ENCODE data around the gene ABHD12. TPM values are rescaled to one million over a fixed set of nuclear protein-coding genes. Genes with fewer than 3 reads are reported as not detected.

ABHD12 gene
- total and polyA plus RNA-seq, 3 experiments from 2014 or later = 27.3 to 35.0 (median 27.6) TPM

DNA sequence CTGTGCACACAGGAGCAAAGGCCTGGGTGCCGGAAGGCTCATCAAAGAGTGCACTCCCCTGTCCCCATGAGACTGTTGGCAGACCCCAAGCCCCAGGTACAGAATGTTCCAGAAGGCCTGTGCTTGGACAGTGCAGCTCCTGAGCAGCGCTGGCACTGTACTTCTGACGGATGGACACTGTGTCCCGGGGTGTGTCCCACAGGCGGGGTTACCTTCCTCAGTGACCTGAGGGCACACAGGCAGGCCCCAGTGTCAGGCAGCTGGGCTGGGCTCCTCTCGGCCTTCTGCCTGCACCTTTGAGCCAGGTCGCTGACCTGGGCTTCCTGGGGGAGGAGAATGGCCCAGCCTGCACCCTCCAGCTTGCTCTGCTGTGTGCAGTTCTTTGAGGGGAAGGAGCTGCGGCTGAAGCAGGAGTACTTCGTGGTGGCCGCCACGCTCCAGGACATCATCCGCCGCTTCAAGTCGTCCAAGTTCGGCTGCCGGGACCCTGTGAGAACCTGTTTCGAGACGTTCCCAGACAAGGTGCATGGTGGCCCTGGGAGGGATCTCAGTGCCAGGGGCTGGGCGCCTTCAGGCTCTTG lies 112.6 kb downstream of the ABHD12 start:
- Histone ChIP-seq H3K4me1 (ENCODE audit: insufficient read depth, low read length) (no peaks in the 10 kb centered on the region), H3K36me3 (ENCODE audit: insufficient read depth, low read length) (peaks cover 4% of the 10 kb centered on the region), H3K27ac (ENCODE audit: low read depth, low read length) (no peak overlapping the region), H3K27me3 (ENCODE audit: insufficient read depth, low read length, poor library complexity, severe bottlenecking) (no peaks in the 10 kb centered on the region), H3K9me3 (ENCODE audit: low read length) (no peaks in the 10 kb centered on the region), H3K4me3 (ENCODE audit: low read length) (no peak overlapping the region)
- no peaks in the 10 kb centered on the region for H3K9me3 Mint-ChIP-seq
- no peaks in the 10 kb centered on the region for H3K4me1 Mint-ChIP-seq
- H3K36me3 Mint-ChIP-seq = peaks cover 4 to 90% (median 15%) of the 10 kb centered on the region in 3 donors
- ChIA-PET POLR2A (no interaction called here), CTCF (no interaction called here)
- no peaks in the 10 kb centered on the region for H3K27me3 Mint-ChIP-seq
- no peak overlapping the region for H3K4me3 Mint-ChIP-seq
- peak overlapping the region in 1 of 8 donors; percentile 61 for H3K27ac Mint-ChIP-seq
- DNase-seq = peak in 1 of 5 donors; percentile 43

DNA sequence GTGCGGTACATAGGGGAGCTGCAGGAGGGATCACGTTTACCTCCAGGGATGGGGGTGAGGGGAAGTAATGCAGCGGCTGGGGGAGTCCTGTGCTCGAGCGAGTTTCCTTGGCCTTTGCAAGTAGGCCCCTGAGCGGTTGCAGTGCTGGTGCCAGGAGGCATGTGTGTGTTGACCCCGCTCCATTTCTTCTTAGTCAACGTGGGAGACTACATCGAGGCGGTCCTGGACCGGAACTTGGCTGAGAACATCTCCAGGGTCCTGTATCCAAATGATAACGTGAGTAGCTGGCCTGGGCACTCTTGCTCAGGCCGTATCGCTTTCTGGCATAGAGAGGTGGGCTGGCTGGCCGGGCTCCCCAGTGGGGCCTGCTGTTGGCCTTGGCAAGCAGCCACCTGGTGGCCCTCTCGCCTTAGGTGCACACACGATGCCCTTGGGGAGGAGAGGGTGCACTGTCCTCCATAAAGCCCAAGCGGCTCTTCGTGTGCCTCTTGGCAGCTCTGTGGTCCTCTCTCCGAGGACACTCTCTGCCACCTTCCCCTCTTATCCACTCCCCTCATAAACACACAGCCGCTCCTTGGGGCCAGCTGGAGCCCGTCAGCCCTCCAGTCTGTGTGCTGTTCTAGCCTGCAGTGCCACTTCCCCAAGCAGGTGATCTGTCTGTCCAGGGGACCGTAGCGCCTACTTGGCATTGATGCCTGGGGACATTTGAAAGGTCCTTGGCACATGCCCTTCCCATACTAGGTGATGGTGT lies 113.4 kb downstream of the ABHD12 start:
- Histone ChIP-seq H3K4me1 (ENCODE audit: insufficient read depth, low read length) (no peaks in the 10 kb centered on the region), H3K36me3 (ENCODE audit: insufficient read depth, low read length) (peaks cover 4% of the 10 kb centered on the region), H3K9me3 (ENCODE audit: low read length) (no peaks in the 10 kb centered on the region), H3K27me3 (ENCODE audit: insufficient read depth, low read length, poor library complexity, severe bottlenecking) (no peaks in the 10 kb centered on the region), H3K27ac (ENCODE audit: low read depth, low read length) (no peak overlapping the region), H3K4me3 (ENCODE audit: low read length) (no peak overlapping the region)
- no peaks in the 10 kb centered on the region for H3K4me1 Mint-ChIP-seq
- H3K27me3 Mint-ChIP-seq = no peaks in the 10 kb centered on the region
- peak in 1 of 5 donors; percentile 16 for DNase-seq
- ChIA-PET POLR2A (no interaction called here), CTCF (no interaction called here)
- H3K27ac Mint-ChIP-seq = peak overlapping the region in 1 of 8 donors; percentile 61
- H3K36me3 Mint-ChIP-seq = peaks cover 4 to 91% (median 17%) of the 10 kb centered on the region in 3 donors
- no peaks in the 10 kb centered on the region for H3K9me3 Mint-ChIP-seq
- no peak overlapping the region for H3K4me3 Mint-ChIP-seq

DNA sequence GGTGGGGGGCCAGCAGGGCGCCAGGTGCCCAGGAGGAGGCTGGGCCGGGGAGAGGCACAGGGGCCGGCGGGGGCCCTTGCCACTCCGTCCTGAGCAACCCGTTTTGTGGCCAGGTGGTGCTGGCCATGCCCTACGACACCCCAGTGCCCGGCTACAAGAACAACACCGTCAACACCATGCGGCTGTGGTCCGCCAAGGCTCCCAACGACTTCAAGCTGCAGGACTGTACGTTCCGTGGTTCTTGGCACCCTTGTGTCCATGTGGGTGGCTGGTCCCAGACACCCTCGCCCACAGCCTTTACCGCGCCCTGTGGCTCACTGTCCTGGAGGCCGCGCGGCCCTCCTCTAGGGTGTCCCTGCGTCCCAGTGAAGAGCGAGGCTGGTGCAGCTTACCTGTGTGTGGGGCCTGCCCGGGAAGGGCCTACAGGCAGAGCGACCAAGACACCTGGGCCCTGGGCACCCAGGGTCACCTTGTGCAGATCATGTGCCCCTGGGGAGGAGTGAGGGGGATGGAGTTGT lies 114.0 kb downstream of the ABHD12 start:
- no peaks in the 10 kb centered on the region for H3K4me1 ChIP-seq (ENCODE audit: insufficient read depth, low read length)
- no peaks in the 10 kb centered on the region for H3K27me3 ChIP-seq (ENCODE audit: insufficient read depth, low read length, poor library complexity, severe bottlenecking)
- H3K27me3 Mint-ChIP-seq = no peaks in the 10 kb centered on the region
- H3K4me3 Mint-ChIP-seq = no peak overlapping the region
- no peaks in the 10 kb centered on the region for H3K4me1 Mint-ChIP-seq
- no peak overlapping the region for H3K4me3 ChIP-seq (ENCODE audit: low read length)
- no peaks in the 10 kb centered on the region for H3K9me3 ChIP-seq (ENCODE audit: low read length)
- H3K27ac ChIP-seq (ENCODE audit: low read depth, low read length) = no peak overlapping the region
- peaks cover 4 to 91% (median 19%) of the 10 kb centered on the region in 3 donors for H3K36me3 Mint-ChIP-seq
- H3K36me3 ChIP-seq (ENCODE audit: insufficient read depth, low read length) = peaks cover 4% of the 10 kb centered on the region
- CTCF ChIA-PET = interaction anchor here (0.9 kb wide), 1 partner anchor 18 kb away, joined by 3 read pairs; no protein-coding TSS in a partner anchor
- H3K9me3 Mint-ChIP-seq = no peaks in the 10 kb centered on the region
- DNase-seq = peak in 1 of 5 donors; percentile 14
- H3K27ac Mint-ChIP-seq = no peak overlapping the region
- POLR2A ChIA-PET = no interaction called here

DNA sequence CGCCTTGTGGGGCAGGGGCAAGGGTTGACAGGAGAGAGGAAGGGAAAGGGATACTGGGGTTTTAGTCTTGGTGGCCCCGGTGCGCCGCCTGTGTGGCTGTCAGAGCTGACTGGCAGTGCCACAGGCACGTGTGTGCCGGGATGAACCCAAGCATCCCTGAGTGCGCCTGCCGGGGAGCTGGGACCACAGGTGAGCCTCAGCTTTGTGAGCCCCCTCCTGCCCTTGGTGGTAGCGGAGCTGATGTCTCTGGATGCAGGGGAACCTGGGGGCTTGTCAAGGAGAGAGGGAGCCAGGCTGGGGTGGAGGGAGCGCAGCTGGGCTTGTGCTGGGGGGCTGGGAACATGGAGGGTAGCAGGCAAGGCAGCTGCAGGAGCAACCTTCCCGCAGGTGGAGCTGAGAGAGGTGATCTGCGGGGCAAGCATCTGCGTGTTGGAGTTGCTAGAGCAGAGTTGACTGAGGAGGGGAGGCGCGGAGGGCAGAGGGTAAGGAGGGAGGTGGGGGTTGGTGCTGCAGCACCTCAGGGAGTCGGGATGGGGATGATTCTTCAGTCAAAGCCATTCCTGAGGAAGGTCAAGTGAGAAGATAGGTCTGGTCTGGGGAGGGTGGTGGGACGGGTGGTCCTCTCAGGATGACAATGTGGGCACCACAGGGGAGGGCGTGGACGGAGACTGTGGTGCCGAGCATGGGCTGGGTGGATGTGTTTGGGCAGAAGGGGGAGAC lies 114.7 kb downstream of the ABHD12 start:
- H3K27ac Mint-ChIP-seq = no peak overlapping the region
- ChIA-PET POLR2A (no interaction called here), CTCF (interaction anchor here (0.9 kb wide), 1 partner anchor 19 kb away, joined by 3 read pairs; no protein-coding TSS in a partner anchor)
- Histone ChIP-seq H3K9me3 (ENCODE audit: low read length) (no peaks in the 10 kb centered on the region), H3K27ac (ENCODE audit: low read depth, low read length) (no peak overlapping the region), H3K4me3 (ENCODE audit: low read length) (no peak overlapping the region), H3K36me3 (ENCODE audit: insufficient read depth, low read length) (peaks cover 9% of the 10 kb centered on the region), H3K27me3 (ENCODE audit: insufficient read depth, low read length, poor library complexity, severe bottlenecking) (no peaks in the 10 kb centered on the region), H3K4me1 (ENCODE audit: insufficient read depth, low read length) (no peaks in the 10 kb centered on the region)
- H3K4me1 Mint-ChIP-seq = no peaks in the 10 kb centered on the region
- H3K27me3 Mint-ChIP-seq = no peaks in the 10 kb centered on the region
- no peaks in the 10 kb centered on the region for H3K9me3 Mint-ChIP-seq
- DNase-seq = peak in 1 of 5 donors; percentile 40
- H3K4me3 Mint-ChIP-seq = no peak overlapping the region
- peaks cover 4 to 93% (median 19%) of the 10 kb centered on the region in 3 donors for H3K36me3 Mint-ChIP-seq

DNA sequence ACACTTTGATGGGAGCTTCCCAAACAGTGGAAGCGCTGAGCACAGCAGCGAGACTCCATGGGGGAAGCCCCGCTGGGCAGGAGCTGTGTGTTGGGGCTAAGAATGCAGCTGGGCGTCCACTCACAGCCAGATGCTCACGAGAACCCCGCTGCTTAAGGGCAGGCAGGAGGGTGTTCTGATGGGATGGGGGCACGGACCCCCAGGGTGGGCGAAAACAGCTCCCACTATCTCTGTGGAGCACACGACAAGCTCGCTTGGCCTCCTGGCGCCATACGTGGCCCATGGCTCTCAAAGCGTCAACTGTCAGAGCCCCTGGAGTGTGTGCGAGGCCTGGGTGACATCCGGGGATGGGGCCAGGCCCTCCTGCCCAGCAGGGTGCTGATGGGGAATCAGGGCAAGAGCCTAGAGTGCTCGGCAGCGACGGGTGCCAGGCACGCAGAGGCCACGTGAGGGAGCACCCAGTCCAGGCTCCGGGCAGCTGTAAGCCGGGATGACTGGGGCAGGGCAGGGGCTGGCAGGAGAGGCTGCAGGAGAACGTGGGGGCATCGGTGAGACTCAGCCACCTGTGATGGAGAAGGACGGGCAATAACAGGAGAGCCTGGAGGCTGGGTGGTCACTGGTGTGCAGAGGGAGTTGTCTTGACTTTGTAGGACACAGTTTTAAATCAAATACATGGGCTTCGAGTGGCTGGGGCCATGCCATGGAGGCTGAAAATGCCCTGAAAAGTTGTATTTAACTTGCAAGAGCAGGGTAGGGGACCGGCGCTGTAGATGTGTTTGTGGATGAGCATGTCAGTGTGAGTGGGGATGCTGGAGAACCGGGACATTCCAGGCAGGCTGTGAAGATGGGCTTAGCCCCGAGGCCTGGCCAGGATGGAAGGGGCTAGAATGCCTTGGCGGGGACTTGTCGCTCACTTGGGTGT lies 115.5 kb downstream of the ABHD12 start:
- POLR2A ChIA-PET = no interaction called here
- Mint-ChIP-seq H3K27ac (peak overlapping the region in 1 of 8 donors; percentile 41), H3K36me3 (peaks cover 4 to 92% (median 19%) of the 10 kb centered on the region in 3 donors)

DNA sequence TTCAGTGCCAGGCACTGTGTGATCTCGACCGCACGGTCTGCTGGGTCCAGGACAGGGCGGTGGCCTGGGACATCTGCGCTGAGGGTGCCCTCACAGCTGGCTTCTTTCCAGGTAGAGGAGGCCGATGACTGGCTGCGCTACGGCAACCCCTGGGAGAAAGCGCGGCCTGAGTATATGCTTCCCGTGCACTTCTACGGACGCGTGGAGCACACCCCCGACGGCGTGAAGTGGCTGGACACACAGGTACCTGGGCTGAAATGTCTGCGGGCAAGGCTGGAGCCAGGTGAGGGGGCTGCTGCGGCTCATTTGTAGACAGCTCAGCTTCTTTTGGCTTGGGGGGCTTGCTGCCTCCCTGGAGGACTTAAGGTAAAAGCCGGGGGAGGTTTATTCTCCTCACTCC lies 116.2 kb downstream of the ABHD12 start:
- H3K27ac ChIP-seq (ENCODE audit: low read depth, low read length) = no peak overlapping the region
- POLR2A ChIA-PET = no interaction called here
- no peak overlapping the region for H3K4me3 ChIP-seq (ENCODE audit: low read length)
- H3K4me3 Mint-ChIP-seq = no peak overlapping the region
- no peaks in the 10 kb centered on the region for H3K4me1 Mint-ChIP-seq
- CTCF ChIA-PET = interaction anchor here (0.5 kb wide), 1 partner anchor 19 kb away, joined by 3 read pairs; no protein-coding TSS in a partner anchor
- no peaks in the 10 kb centered on the region for H3K27me3 ChIP-seq (ENCODE audit: insufficient read depth, low read length, poor library complexity, severe bottlenecking)
- H3K36me3 ChIP-seq (ENCODE audit: insufficient read depth, low read length) = peaks cover 9% of the 10 kb centered on the region
- H3K27ac Mint-ChIP-seq = no peak overlapping the region
- H3K9me3 Mint-ChIP-seq = no peaks in the 10 kb centered on the region
- peaks cover 8 to 90% (median 19%) of the 10 kb centered on the region in 3 donors for H3K36me3 Mint-ChIP-seq
- DNase-seq = peak in 1 of 5 donors; percentile 27
- H3K4me1 ChIP-seq (ENCODE audit: insufficient read depth, low read length) = no peaks in the 10 kb centered on the region
- H3K9me3 ChIP-seq (ENCODE audit: low read length) = no peaks in the 10 kb centered on the region
- H3K27me3 Mint-ChIP-seq = no peaks in the 10 kb centered on the region

More for the DNA sequence above, 115.5 kb downstream of the ABHD12 start:
- H3K27ac ChIP-seq (ENCODE audit: low read depth, low read length) = no peak overlapping the region
- H3K4me1 ChIP-seq (ENCODE audit: insufficient read depth, low read length) = no peaks in the 10 kb centered on the region
- H3K27me3 ChIP-seq (ENCODE audit: insufficient read depth, low read length, poor library complexity, severe bottlenecking) = no peaks in the 10 kb centered on the region
- no peaks in the 10 kb centered on the region for H3K4me1 Mint-ChIP-seq
- no peaks in the 10 kb centered on the region for H3K9me3 Mint-ChIP-seq
- CTCF ChIA-PET = interaction anchor here (0.9 kb wide), 1 partner anchor 20 kb away, joined by 3 read pairs; no protein-coding TSS in a partner anchor
- peak overlapping the region in 1 of 7 donors; percentile 49 for H3K4me3 Mint-ChIP-seq
- no peaks in the 10 kb centered on the region for H3K9me3 ChIP-seq (ENCODE audit: low read length)
- no peak overlapping the region for H3K4me3 ChIP-seq (ENCODE audit: low read length)
- H3K27me3 Mint-ChIP-seq = no peaks in the 10 kb centered on the region
- peaks cover 9% of the 10 kb centered on the region for H3K36me3 ChIP-seq (ENCODE audit: insufficient read depth, low read length)
- peak in 1 of 5 donors; percentile 39 for DNase-seq

DNA sequence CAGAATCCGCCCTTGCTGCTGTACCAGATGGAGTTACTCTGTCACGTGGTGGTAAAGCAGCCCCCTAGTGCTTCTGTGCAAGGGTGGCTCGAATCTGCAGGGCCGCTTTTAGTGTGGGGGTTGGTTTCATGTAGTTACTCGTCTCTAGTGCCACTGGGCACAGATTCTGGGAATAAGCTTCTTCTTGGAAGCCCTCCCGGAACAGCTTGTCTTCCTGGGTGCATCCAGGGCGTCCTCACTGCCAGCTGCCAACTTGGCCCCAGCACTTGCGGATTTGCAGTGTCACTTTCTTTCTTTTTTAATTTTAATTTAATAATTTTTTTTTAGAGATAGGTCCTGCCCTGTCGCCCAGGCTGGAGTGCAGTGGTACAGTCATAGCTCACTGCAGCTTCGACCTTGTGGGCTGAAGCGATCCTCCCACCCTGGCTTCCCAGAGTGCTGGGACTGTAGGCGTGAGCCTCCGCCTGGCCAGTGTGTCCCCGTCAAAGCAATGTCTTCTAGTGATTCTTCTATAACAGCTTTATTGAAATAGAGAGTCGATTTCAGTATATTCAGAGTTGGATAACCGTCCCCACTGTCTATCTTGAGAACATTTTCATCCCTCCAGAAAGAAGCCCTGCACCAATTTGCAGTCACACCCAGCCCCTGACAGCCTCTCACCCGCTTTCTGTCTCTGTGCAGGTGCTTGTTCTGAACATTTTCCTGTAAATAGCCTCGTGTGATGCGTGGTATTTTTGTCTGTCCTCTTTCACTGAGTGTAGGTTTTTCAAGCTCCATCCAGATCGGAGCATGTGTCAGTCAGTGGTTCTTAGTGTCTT lies 116.9 kb downstream of the ABHD12 start:
- Histone ChIP-seq H3K9me3 (ENCODE audit: low read length) (no peaks in the 10 kb centered on the region), H3K4me3 (ENCODE audit: low read length) (no peak overlapping the region), H3K4me1 (ENCODE audit: insufficient read depth, low read length) (no peaks in the 10 kb centered on the region), H3K27me3 (ENCODE audit: insufficient read depth, low read length, poor library complexity, severe bottlenecking) (no peaks in the 10 kb centered on the region), H3K36me3 (ENCODE audit: insufficient read depth, low read length) (peaks cover 9% of the 10 kb centered on the region), H3K27ac (ENCODE audit: low read depth, low read length) (no peak overlapping the region)
- Mint-ChIP-seq H3K27me3 (no peaks in the 10 kb centered on the region), H3K27ac (peak overlapping the region in 1 of 8 donors; percentile 3), H3K9me3 (no peaks in the 10 kb centered on the region), H3K4me1 (no peaks in the 10 kb centered on the region), H3K4me3 (no peak overlapping the region), H3K36me3 (peaks cover 8 to 91% (median 16%) of the 10 kb centered on the region in 3 donors)
- DNase-seq = no peak
- POLR2A ChIA-PET = no interaction called here
- CTCF ChIA-PET = interaction anchor here (0.5 kb wide), 1 partner anchor 18 kb away, joined by 3 read pairs; no protein-coding TSS in a partner anchor

Data from CD8-positive, alpha-beta memory T cell (primary cell).